GM10266 (cell line): ENCODE data around the gene FRS2.

Source experiments
- DNase-seq: peaks from one replicate; pipeline ENCODE4 v3.0.0; 2012; ENCODE audit errors: extremely low spot score
- TF ChIP-seq, protein P1 (sequence below): IDR thresholded peaks from 2 replicates; pipeline ENCODE4 v1.5.1; 2012; ENCODE audit warnings: mild to moderate bottlenecking, low read depth; ENCODE audit not compliant: control insufficient read depth, insufficient read depth; ENCODE audit errors: missing control alignments

FRS2 gene

DNA sequence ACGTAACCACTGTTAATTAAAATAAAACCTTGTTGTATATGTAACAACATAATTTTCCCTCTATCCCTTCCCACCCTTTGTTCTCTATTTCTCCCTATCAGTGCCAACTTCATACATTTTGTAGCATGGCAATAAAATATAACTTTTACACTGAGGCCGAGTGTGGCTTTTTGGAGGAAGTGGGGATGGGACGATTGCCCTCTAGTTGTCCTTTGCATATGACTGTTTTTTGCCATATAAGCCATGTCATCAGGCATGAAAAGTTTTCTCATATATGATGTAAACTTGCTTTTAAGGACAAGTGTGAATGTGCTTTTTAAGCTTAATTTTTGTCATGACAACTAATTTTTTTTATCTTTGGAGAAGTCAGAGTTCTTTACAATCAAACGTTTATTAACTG is 108.8 kb downstream of the FRS2 start:
- TF ChIP-seq, protein P1, sequence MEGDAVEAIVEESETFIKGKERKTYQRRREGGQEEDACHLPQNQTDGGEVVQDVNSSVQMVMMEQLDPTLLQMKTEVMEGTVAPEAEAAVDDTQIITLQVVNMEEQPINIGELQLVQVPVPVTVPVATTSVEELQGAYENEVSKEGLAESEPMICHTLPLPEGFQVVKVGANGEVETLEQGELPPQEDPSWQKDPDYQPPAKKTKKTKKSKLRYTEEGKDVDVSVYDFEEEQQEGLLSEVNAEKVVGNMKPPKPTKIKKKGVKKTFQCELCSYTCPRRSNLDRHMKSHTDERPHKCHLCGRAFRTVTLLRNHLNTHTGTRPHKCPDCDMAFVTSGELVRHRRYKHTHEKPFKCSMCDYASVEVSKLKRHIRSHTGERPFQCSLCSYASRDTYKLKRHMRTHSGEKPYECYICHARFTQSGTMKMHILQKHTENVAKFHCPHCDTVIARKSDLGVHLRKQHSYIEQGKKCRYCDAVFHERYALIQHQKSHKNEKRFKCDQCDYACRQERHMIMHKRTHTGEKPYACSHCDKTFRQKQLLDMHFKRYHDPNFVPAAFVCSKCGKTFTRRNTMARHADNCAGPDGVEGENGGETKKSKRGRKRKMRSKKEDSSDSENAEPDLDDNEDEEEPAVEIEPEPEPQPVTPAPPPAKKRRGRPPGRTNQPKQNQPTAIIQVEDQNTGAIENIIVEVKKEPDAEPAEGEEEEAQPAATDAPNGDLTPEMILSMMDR: no peak
- DNase-seq: no peak

DNA sequence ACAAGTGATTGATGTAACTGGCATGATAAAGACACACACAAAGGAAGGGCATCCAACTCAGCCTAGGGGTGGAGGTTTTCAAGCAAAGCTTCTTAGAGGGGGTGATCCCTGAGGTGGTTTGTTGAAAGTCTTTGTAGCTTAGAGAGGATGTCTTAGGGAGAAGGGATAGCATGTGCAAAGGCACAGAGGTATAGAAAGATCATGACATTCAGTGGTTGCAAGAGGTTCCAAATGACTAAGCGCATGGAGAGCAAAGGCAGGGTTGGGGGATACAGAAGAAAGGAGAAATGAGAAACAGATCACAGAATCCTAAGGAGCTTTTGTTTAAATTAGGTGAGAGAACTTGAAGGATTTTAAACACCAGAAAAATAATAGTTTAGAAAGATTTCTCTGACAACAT is 109.9 kb downstream of the FRS2 start:
- no peak for DNase-seq

GRCh38 chr12:69583203-69583602 is 113.0 kb downstream of the FRS2 start:
- DNase-seq: no peak
- TF ChIP-seq, protein P1: no peak

More for the DNA sequence above, 109.9 kb downstream of the FRS2 start:
- TF ChIP-seq, protein P1: no peak

GRCh38 chr12:69585189-69586062 is 115.2 kb downstream of the FRS2 start, which contains the start of gene CCT2:
Gene CCT2, plus strand, starts transcription at chr12:69585459. Its CDS starts 63 bp downstream, at chr12:69585522.
- TF ChIP-seq, protein P1: peak; percentile 17
- peak; percentile 92 for DNase-seq

GRCh38 chr12:69588527-69588926 is 118.3 kb downstream of the FRS2 start:
- TF ChIP-seq, protein P1: no peak
- DNase-seq: no peak

DNA sequence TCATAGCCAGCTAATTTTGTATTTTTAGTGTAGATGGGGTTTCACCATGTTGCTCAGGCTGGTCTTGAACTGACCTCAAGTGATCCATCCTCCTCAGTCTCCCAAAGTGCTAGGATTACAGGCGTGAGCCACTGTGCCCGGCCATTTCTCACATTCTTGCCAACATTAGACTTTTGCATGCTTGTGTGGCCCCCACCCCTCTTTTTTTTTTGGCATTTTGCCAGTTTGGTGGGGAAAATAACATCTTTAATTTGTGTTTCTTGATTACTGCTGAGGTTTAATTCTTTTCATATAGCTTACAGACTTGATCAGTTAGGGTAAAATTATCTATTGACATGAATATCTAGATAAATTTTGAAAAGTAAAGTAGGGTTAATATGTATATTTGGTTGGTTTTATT is 118.9 kb downstream of the FRS2 start:
- DNase-seq: no peak
- TF ChIP-seq, protein P1: no peak

DNA sequence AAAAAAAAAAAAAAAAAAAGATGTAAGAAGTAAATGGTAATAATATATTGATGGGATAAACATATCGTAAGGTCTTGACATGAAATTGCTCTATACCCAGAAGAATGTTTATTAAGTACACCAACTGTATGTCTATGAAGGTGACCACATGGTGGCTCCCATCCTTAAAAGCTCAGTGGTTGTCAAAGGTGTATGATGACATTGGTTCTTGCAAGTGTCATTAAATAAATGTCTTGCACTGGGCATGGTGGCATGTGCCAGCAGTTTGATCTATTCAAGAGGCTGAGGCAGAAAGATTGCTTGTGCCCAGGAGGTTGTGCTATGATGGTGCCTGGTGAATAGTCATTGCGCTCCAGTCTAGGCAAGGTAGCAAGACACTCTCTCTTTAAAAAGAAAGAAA is 125.5 kb downstream of the FRS2 start:
- no peak for DNase-seq
- TF ChIP-seq, protein P1: no peak
